Measurements from ENCODE around the gene AHNAK. TPM values are rescaled to one million over a fixed set of nuclear protein-coding genes. Genes with fewer than 3 reads are reported as not detected.
"Not testable (repeated sequence)": the region's sequence is repeated elsewhere in the genome, so short reads cannot be mapped to it uniquely, and the experiment has no call there.

AHNAK gene
- total RNA-seq, 1 donor, result 250 TPM

- DNase-seq (ENCODE audit: low read depth in 2 of 3, low spot score in 2 of 3), result no peak
Observed at GRCh38 chr11:62466444-62466843, 80.2 kb downstream of the AHNAK start.

- DNase-seq (ENCODE audit: low read depth in 2 of 3, low spot score in 2 of 3), result no peak
Observed at GRCh38 chr11:62464655-62465054, 82.0 kb downstream of the AHNAK start.

- no peak for DNase-seq (ENCODE audit: low read depth in 2 of 3, low spot score in 2 of 3)
Observed at GRCh38 chr11:62463121-62463542, 83.5 kb downstream of the AHNAK start.

GRCh38 chr11:62462508-62462892 lies 84.1 kb downstream of the AHNAK start:
- DNase-seq (ENCODE audit: low read depth in 2 of 3, low spot score in 2 of 3), result no peak

GRCh38 chr11:62461740-62462507 lies 84.7 kb downstream of the AHNAK start:
- DNase-seq (ENCODE audit: low read depth in 2 of 3, low spot score in 2 of 3), result no peak

DNA sequence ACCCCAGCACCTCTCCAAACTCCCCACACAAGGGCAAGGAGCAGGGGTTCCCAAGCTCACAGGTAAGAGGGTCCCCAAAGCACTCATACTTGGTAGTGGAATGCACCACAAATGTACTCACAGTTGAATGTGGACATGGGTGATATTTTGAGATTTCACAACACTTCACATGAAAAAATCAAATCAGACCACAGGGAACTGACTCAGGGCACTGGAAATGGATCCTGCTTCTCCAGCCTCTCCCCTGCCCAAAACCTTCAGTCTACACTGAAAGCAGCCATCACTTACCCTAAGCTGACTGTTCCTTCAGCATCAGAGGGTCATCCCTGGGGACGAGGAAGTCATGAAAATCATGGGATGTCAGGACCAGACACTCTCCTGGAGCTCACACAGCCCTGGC lies 87.5 kb downstream of the AHNAK start:
- DNase-seq (ENCODE audit: low read depth in 2 of 3, low spot score in 2 of 3), result no peak

GRCh38 chr11:62458212-62459002 lies 88.2 kb downstream of the AHNAK start:
- DNase-seq (ENCODE audit: low read depth in 2 of 3, low spot score in 2 of 3), result peak in 1 of 3 donors; percentile 50

GRCh38 chr11:62457478-62457877 lies 89.1 kb downstream of the AHNAK start:
- DNase-seq (ENCODE audit: low read depth in 2 of 3, low spot score in 2 of 3), result peak in 1 of 3 donors; percentile 20

DNA sequence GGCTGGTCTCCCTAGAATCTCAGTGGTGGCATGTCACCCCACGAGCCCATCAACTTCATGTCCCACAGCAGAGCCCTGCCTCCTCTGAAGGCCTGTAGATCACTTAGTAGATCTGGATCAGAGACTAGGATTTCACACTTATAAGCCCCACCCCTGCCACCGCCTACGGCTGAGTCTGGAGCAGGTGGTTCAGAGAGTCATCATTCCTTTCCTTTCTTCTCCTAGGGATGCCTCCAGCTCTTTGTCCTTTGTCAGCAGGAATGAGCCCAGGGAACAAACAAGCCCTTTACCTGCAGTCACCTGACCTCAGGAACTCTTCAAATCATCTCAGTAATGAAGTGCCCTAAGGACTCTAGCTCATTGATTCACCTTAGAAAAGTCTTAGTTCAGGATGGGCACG lies 90.0 kb downstream of the AHNAK start:
- no peak for DNase-seq (ENCODE audit: low read depth in 2 of 3, low spot score in 2 of 3)

DNA sequence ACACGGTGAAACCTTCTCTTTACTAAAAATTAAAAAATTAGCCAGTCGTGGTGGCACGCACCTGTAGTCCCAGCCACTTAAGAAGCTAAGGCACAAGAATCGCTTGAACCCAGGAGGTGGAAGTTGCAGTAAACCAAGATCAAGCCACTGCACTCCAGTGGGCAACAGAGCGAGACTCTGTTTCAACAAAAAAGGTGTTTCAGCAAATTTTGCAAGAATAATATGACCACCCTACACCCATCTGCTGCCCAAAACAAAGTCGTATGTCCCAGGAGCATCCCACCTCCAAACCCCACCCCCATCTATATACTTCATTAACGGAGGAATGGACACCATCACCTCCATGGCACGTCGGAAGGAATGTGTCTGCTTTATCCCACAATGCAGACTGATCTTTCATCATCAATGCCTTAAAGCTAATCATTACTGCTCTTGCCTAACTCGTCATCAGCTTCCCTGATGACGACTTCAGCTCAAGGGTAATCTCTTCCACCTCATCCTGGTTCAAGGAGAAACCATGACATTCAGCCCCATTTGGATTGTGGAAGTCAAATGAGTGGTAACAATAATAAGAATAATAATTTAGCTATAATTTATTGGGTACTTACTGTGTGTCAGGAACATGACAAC lies 93.7 kb downstream of the AHNAK start:
- DNase-seq (ENCODE audit: low read depth in 2 of 3, low spot score in 2 of 3), result no peak

GRCh38 chr11:62452261-62452660 lies 94.3 kb downstream of the AHNAK start:
- no peak for DNase-seq (ENCODE audit: low read depth in 2 of 3, low spot score in 2 of 3)

DNA sequence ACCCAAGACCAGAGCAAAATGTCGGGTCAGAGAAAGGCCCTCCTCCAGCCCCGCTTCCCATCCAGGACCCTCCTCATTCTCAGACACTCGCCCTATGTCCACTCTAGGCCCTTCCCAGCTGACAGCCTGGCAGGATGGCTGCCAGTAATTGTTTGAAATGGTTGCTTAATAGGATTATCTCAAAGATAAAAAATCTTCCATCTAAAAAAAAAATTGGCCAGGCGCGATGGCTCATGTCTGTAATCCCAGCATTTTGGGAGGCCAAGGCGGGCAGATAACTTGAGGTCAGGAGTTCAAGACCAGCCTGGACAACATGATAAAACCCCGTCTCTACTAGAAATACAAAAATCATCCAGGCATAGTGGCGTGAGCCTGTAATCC lies 95.4 kb downstream of the AHNAK start:
- DNase-seq (ENCODE audit: low read depth in 2 of 3, low spot score in 2 of 3), result no peak

DNA sequence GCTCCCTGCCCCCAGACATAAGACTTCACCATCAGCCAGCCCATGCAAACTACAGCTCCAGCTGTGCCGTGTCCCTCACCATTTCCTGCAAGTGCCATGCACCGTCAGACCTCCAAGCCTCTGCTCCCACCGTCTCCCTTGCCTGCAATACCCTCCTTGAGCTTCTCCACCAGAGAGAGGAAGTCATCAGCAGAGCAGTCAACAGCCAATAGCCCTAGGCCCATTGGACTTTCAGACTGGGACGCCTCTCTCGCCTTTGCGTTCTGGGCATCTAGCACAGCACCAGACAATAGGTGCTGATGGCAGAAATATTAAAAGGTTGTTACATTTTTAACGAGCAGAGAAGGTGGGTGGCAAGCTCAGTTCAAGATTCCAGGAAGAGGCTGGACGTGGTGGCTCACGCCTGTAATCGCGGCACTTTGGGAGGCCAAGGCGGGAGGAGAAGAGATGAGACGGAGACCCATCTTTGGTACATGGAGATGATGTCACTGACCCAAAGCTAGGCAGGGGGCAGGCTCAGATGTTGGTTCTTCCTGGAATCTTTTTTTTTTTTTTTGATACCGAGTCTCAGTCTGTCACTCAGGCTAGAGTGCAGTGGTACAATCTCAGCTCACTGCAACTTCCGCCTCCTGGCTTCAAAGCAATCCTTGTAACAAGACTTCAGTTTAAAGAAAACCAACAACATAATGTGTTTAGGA lies 95.9 kb downstream of the AHNAK start:
- DNase-seq (ENCODE audit: low read depth in 2 of 3, low spot score in 2 of 3), result no peak

GRCh38 chr11:62449912-62450311 lies 96.7 kb downstream of the AHNAK start:
- DNase-seq (ENCODE audit: low read depth in 2 of 3, low spot score in 2 of 3), result not testable (repeated sequence)

- no peak for DNase-seq (ENCODE audit: low read depth in 2 of 3, low spot score in 2 of 3)
Observed at GRCh38 chr11:62449451-62449851, 97.2 kb downstream of the AHNAK start.

DNA sequence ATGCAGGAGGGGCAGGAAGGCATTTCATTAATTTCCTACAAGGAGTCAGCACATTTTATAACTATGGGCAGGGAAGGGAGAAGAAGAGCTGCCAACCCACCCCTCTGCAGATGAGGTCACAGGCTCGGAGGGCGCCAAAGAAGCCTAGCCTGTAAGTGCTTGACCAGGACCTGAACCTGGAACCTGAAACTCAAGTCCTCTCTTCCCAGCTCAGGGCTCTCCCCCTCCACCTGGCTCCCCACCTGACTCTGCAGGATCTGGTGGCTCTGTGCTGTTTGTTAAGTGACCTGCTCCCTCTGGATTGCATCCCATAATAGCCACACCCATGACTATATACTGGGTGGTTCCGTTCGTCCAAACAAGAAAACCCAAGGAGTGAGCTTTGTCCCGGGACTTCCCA lies 100.5 kb downstream of the AHNAK start:
- DNase-seq (ENCODE audit: low read depth in 2 of 3, low spot score in 2 of 3), result no peak

GRCh38 chr11:62445314-62445740 lies 101.3 kb downstream of the AHNAK start:
- no peak for DNase-seq (ENCODE audit: low read depth in 2 of 3, low spot score in 2 of 3)

- DNase-seq (ENCODE audit: low read depth in 2 of 3, low spot score in 2 of 3), result no peak
Observed at GRCh38 chr11:62444835-62445234, 101.8 kb downstream of the AHNAK start.

DNA sequence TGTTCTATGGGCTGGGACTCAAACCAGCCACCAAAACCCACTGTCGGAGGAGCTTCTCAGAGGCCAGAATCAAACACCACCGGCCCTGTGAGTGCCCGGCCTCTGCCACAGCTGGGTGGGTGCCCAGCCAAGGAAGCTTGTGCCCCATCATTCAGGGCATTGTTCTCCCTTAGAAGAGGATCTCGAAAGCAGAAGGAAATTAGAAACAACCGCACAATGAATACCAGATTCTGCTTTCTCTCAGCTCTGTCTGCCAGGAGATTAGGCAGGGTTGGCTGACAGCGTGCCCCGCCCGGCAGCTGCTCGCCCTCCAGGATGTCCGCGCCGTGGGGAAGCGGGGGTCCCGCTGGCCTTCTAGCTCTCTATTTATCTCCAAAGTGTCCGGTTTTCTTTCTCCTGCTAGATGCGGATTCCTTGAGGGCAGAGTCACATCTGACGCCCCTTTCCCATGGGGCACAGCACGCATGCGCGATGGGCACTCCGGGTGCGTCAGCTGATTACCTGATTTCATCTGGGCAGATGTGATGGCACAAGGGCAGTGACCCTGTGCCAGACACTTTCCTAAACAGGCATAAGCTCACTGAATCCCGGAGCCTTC lies 102.3 kb downstream of the AHNAK start:
- peak in 2 of 3 donors; percentile 74 to 83 for DNase-seq (ENCODE audit: low read depth in 2 of 3, low spot score in 2 of 3)

DNA sequence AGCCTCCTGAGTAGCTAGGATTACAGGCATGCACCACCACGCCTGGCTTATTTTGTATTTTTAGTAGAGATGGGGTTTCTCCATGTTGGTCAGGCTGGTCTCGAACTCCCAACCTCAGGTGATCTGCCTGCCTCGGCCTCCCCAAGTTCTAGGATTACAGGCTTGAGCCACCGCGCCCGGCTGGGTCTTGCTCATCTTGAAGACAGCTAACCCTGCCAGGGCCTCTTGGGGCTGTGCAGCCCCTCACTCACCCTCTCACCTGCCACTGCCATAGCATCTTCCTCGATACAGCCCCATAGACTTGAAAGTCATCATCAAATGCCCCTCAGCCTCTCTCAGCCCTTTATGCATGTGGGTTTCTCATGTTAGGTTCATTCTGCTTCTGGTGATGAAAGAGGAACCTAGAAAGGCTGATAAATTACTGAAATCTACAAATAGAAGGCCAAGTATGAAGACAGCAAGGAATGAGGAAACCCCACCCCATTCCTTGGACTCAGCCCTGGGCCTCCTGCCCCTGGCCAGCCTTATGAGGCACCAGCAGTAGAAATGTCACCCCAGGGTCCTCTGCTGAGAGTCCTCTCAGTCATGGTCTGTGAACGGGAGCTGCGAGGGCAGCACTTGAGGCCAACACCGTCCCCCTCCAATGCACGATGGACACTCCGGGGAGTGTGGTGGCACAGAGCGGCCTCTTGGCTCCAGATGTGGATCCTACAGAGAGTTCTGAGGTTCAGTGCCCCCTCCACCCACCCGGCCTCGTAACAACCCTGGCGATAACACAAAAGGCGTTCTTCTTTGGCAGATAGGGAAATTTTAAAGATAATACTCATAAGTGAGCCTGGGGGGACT lies 103.0 kb downstream of the AHNAK start:
- DNase-seq (ENCODE audit: low read depth in 2 of 3, low spot score in 2 of 3), result peak in 1 of 3 donors; percentile 31
